Measurements from ENCODE around the gene COL6A1.

Gene COL6A1

GRCh38 chr21:45944601-45945000 lies 37.0 kb upstream of the COL6A1 start:
- Histone ChIP-seq H3K9me3 (no peaks in the 10 kb centered on the region), H3K4me1 (no peaks in the 10 kb centered on the region), H3K27me3 (no peaks in the 10 kb centered on the region), H3K4me3 (ENCODE audit: low read depth, low read length) (no peak overlapping the region), H3K36me3 (peaks cover 4% of the 10 kb centered on the region; the same call in 1 of the 2 replicates)
- TF ChIP-seq, protein P1, sequence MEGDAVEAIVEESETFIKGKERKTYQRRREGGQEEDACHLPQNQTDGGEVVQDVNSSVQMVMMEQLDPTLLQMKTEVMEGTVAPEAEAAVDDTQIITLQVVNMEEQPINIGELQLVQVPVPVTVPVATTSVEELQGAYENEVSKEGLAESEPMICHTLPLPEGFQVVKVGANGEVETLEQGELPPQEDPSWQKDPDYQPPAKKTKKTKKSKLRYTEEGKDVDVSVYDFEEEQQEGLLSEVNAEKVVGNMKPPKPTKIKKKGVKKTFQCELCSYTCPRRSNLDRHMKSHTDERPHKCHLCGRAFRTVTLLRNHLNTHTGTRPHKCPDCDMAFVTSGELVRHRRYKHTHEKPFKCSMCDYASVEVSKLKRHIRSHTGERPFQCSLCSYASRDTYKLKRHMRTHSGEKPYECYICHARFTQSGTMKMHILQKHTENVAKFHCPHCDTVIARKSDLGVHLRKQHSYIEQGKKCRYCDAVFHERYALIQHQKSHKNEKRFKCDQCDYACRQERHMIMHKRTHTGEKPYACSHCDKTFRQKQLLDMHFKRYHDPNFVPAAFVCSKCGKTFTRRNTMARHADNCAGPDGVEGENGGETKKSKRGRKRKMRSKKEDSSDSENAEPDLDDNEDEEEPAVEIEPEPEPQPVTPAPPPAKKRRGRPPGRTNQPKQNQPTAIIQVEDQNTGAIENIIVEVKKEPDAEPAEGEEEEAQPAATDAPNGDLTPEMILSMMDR (IDR thresholded peaks at IDR 0.05; ENCODE audit: low read depth, low read length) = no peak
- DNase-seq = no peak

DNA sequence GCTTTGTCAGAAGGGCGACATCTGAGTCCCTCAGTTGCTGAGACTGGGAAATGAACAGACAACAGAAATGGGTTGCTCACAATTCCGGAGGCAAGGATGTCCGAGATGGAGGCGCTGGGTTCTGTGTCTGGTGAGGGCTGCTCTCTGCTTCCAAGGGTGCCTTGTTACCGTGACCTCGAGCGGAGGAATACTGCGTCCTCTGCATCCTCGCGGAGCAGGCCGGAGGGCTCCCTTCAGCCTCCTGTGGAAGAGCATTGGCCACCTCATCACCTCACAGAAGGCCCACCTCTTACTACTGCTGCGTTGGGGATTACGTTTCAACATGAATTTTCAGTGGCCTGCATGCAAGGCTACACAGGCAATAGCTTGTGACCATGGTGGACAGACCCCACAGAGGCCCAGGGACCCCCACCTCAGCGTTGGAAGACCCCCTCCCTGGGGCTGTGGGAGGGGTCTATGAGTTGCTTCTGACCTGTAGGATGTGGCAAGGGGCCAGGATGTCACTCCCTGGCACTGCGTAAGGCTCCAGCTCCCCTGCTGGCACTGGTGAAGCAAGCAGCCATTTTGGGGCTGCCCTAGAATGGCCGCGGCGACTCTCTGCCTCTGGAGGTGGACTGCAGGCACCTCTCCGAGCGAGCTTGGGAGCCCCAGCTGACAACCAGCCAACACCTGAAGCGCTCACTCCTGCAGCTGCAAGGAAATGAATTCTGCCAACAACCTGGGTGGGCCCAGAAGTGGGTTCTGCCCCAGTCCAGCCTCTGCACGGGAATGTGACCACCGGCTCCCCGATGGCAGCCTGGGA lies 36.3 kb upstream of the COL6A1 start:
- no peaks in the 10 kb centered on the region for H3K27me3 ChIP-seq
- no peaks in the 10 kb centered on the region for H3K9me3 ChIP-seq
- TF ChIP-seq, protein P1 (IDR thresholded peaks at IDR 0.05; ENCODE audit: low read depth, low read length) = no peak
- H3K36me3 ChIP-seq = peaks cover 4% of the 10 kb centered on the region; the same call in 1 of the 2 replicates
- no peak overlapping the region for H3K4me3 ChIP-seq (ENCODE audit: low read depth, low read length)
- H3K4me1 ChIP-seq = no peaks in the 10 kb centered on the region
- no peak for DNase-seq

GRCh38 chr21:45945868-45946210 lies 35.7 kb upstream of the COL6A1 start:
- Histone ChIP-seq H3K4me1 (no peaks in the 10 kb centered on the region), H3K9me3 (no peaks in the 10 kb centered on the region), H3K27me3 (no peaks in the 10 kb centered on the region), H3K36me3 (peaks cover 4% of the 10 kb centered on the region; the same call in 1 of the 2 replicates), H3K4me3 (ENCODE audit: low read depth, low read length) (no peak overlapping the region)
- no peak for DNase-seq
- TF ChIP-seq, protein P1 (IDR thresholded peaks at IDR 0.05; ENCODE audit: low read depth, low read length) = no peak

DNA sequence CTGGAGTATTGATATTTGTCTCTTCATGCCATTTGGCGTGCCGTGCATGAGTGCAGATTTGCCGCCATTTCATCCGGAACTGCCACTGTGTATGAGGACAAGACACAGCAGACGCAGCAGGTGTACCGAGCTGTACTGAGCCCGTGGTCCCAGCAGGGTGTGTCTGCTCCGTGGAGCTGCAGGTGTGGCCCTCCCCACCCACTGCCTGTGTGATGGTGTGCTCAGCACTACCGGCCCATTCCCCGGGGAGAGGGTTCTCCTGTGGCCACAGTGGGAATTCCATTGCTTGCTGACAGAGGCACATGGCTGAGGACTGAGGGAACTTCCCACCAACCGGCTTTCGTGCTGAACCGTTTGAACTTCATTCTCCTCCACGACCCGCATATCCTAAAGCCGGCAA lies 34.3 kb upstream of the COL6A1 start:
- Histone ChIP-seq H3K4me3 (ENCODE audit: low read depth, low read length) (no peak overlapping the region), H3K36me3 (peaks cover 4% of the 10 kb centered on the region; the same call in 1 of the 2 replicates), H3K27me3 (no peaks in the 10 kb centered on the region), H3K9me3 (no peaks in the 10 kb centered on the region), H3K4me1 (no peaks in the 10 kb centered on the region)
- TF ChIP-seq, protein P1 (IDR thresholded peaks at IDR 0.05; ENCODE audit: low read depth, low read length) = no peak
- DNase-seq = no peak

- no peaks in the 10 kb centered on the region for H3K27me3 ChIP-seq
- no peak for DNase-seq
- TF ChIP-seq, protein P1 (IDR thresholded peaks at IDR 0.05; ENCODE audit: low read depth, low read length) = no peak
Observed at GRCh38 chr21:45947716-45948255, 33.8 kb upstream of the COL6A1 start.

DNA sequence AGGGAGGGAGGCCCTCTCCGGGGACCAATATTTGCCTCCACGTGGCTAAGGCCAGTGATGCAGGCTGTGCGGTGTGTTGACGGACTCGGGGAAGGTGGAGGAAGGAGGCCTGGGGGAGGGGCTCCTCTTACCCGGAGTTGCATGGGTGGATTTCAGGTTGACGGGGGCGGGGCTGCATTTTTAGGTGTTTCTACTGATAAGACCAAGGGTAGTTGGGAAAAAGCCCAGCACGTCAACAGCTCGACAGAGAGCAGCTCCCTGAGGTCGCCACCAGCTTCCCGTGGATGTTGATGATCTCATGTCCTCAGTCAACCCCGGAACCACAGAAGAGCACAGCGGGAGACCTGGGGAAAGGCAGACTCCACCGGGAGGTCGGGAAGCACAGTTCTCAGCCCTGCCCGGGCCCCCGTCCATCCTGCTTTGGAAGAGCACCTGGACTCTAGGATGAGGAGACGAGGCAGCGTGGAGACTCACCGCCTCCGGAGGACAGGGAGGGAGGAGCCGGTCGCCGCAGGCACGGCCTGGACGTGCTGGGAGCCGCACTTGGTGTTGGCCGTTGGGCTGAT lies 32.9 kb upstream of the COL6A1 start:
- no peaks in the 10 kb centered on the region for H3K36me3 ChIP-seq
- TF ChIP-seq, protein P1 (IDR thresholded peaks at IDR 0.05; ENCODE audit: low read depth, low read length) = no peak
- H3K9me3 ChIP-seq = no peaks in the 10 kb centered on the region
- DNase-seq = no peak
- no peaks in the 10 kb centered on the region for H3K27me3 ChIP-seq
- no peak overlapping the region for H3K4me3 ChIP-seq (ENCODE audit: low read depth, low read length)
- peaks cover 3% of the 10 kb centered on the region; the same call in 1 of the 2 replicates for H3K4me1 ChIP-seq

More at GRCh38 chr21:45947716-45948255, 33.8 kb upstream of the COL6A1 start:
- no peak overlapping the region for H3K4me3 ChIP-seq (ENCODE audit: low read depth, low read length)
- H3K4me1 ChIP-seq = no peaks in the 10 kb centered on the region
- H3K9me3 ChIP-seq = no peaks in the 10 kb centered on the region
- peaks cover 4% of the 10 kb centered on the region; the same call in 1 of the 2 replicates for H3K36me3 ChIP-seq
